ENCODE data around the gene LENG8. TPM values are rescaled to one million over a fixed set of nuclear protein-coding genes. Genes with fewer than 3 reads are reported as not detected.

The LENG8 gene
- total RNA-seq, 2 experiments from 2014 or later, result 610 to 639 TPM

DNA sequence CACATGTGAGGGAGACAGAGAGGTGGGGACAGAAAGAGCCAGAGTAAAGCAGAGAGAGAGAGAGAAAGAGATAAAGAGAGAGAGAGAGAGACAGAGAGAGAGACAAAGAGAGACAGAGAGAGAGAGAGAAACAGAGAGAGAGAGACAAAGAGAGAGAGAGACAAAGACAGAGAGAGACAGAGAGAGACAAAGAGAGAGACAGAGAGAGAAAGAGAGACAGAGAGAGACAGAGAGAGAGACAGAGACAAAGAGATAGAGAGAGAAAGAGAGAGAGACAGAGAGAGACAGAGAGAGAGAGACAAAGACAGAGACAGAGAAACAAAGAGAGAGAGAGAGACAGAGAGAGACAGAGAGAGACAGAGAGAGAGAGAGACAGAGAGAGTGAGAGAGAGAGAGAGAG, 38.0 kb upstream of the LENG8 start:
- H3K9me3 Mint-ChIP-seq, result no peaks in the 10 kb centered on the region
- CTCF ChIA-PET, result no interaction called here

DNA sequence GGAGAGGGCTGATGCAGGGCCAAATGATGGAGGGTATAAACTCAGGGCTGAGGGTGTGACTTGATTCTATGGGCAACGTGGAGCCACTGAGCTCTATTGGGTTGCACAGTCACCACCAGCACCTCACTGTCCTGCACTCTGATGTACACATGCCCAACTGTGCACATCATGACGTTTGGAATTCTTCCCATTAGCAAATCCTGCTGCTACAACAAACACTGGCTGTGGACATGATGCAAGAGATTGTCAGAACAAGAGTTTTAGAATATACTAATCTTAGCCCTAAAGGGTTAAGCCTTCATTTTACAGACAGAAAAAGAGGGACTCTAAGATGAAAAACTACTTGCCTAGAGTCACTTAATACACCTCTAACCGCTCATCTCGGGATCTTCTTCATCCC, 36.1 kb upstream of the LENG8 start:
- H3K36me3 Mint-ChIP-seq (ENCODE audit: low read depth), result no peaks in the 10 kb centered on the region
- peaks cover 13% of the 10 kb centered on the region for H3K4me1 Mint-ChIP-seq (ENCODE audit: low read depth)
- ATAC-seq (ENCODE audit: poor library complexity) (no peak), DNase-seq (no peak)
- Histone ChIP-seq H3K27me3 (ENCODE audit: control insufficient read depth in 1 of 2, insufficient read depth in 2 of 2, low read length in 2 of 2) (peaks cover 31 to 38% of the 10 kb centered on the region in 2 experiments), H3K9me3 (ENCODE audit: control insufficient read depth in 1 of 2, insufficient read depth in 1 of 2, low read length in 2 of 2) (peaks cover 0 to 20% of the 10 kb centered on the region in 2 experiments), H3K27ac (ENCODE audit: low read depth in 1 of 2, low read length in 2 of 2) (no peak overlapping the region), H3K4me3 (ENCODE audit: low read length) (no peak overlapping the region), H3K4me1 (ENCODE audit: insufficient read depth, low read length) (peaks cover 12% of the 10 kb centered on the region), H3K36me3 (ENCODE audit: insufficient read depth, low read length) (no peaks in the 10 kb centered on the region)
- H3K9me3 Mint-ChIP-seq, result no peaks in the 10 kb centered on the region
- peaks cover 38% of the 10 kb centered on the region for H3K27me3 Mint-ChIP-seq
- POLR2A ChIA-PET, result no interaction called here
- no peak overlapping the region for H3K4me3 Mint-ChIP-seq
- intact Hi-C loops (cut with DNase I, micrococcal nuclease), result no loop called here
- no peak overlapping the region for H3K27ac Mint-ChIP-seq
- CTCF ChIA-PET, result no interaction called here
- TF ChIP-seq, protein P1, sequence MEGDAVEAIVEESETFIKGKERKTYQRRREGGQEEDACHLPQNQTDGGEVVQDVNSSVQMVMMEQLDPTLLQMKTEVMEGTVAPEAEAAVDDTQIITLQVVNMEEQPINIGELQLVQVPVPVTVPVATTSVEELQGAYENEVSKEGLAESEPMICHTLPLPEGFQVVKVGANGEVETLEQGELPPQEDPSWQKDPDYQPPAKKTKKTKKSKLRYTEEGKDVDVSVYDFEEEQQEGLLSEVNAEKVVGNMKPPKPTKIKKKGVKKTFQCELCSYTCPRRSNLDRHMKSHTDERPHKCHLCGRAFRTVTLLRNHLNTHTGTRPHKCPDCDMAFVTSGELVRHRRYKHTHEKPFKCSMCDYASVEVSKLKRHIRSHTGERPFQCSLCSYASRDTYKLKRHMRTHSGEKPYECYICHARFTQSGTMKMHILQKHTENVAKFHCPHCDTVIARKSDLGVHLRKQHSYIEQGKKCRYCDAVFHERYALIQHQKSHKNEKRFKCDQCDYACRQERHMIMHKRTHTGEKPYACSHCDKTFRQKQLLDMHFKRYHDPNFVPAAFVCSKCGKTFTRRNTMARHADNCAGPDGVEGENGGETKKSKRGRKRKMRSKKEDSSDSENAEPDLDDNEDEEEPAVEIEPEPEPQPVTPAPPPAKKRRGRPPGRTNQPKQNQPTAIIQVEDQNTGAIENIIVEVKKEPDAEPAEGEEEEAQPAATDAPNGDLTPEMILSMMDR (IDR thresholded peaks at IDR 0.05), result no peak

More for the DNA sequence above, 38.0 kb upstream of the LENG8 start:
- Histone ChIP-seq H3K27me3 (ENCODE audit: control insufficient read depth in 1 of 2, insufficient read depth in 2 of 2, low read length in 2 of 2) (peaks cover 15 to 28% of the 10 kb centered on the region in 2 experiments), H3K9me3 (ENCODE audit: control insufficient read depth in 1 of 2, insufficient read depth in 1 of 2, low read length in 2 of 2) (peaks cover 0 to 11% of the 10 kb centered on the region in 2 experiments), H3K4me3 (ENCODE audit: low read length) (no peak overlapping the region), H3K4me1 (ENCODE audit: insufficient read depth, low read length) (peaks cover 7% of the 10 kb centered on the region), H3K36me3 (ENCODE audit: insufficient read depth, low read length) (no peaks in the 10 kb centered on the region), H3K27ac (ENCODE audit: low read depth in 1 of 2, low read length in 2 of 2) (no peak overlapping the region)
- Mint-ChIP-seq H3K27me3 (peaks cover 26% of the 10 kb centered on the region), H3K4me1 (ENCODE audit: low read depth) (peaks cover 3% of the 10 kb centered on the region), H3K27ac (no peak overlapping the region), H3K36me3 (ENCODE audit: low read depth) (no peaks in the 10 kb centered on the region), H3K4me3 (no peak overlapping the region)
- TF ChIP-seq, protein P1 (IDR thresholded peaks at IDR 0.05), result no peak
- ATAC-seq (ENCODE audit: poor library complexity) (no peak), DNase-seq (no peak)
- intact Hi-C loops (cut with DNase I, micrococcal nuclease), result no loop called here
- POLR2A ChIA-PET, result no interaction called here

DNA sequence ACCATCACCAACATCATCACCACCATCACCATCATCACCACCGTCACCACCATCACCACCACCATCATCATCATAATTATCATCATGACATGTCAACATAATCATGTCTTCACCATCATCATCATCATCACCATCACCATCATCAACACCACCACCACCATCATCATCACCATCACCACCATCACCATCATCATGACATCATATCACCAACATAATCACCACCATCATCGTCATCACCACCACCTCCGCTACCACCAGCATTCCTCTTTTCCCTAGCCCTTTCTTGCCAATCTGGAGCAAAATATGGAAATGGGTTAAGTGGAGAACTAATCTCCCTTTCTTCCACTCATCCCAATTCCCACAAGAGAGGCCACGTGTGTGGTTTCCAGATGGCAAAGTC, 34.8 kb upstream of the LENG8 start:
- H3K27ac ChIP-seq (ENCODE audit: low read depth in 1 of 2, low read length in 2 of 2), result no peak overlapping the region
- Mint-ChIP-seq H3K27me3 (peaks cover 45% of the 10 kb centered on the region), H3K4me1 (ENCODE audit: low read depth) (peaks cover 20% of the 10 kb centered on the region), H3K4me3 (no peak overlapping the region), H3K27ac (no peak overlapping the region), H3K9me3 (no peaks in the 10 kb centered on the region), H3K36me3 (ENCODE audit: low read depth) (no peaks in the 10 kb centered on the region)
- no peak overlapping the region for H3K4me3 ChIP-seq (ENCODE audit: low read length)
- ATAC-seq (ENCODE audit: poor library complexity) (no peak), DNase-seq (no peak)
- intact Hi-C loops (cut with DNase I, micrococcal nuclease), result no loop called here
- TF ChIP-seq, protein P1 (IDR thresholded peaks at IDR 0.05), result no peak
- no peaks in the 10 kb centered on the region for H3K36me3 ChIP-seq (ENCODE audit: insufficient read depth, low read length)
- H3K27me3 ChIP-seq (ENCODE audit: control insufficient read depth in 1 of 2, insufficient read depth in 2 of 2, low read length in 2 of 2), result peaks cover 41% of the 10 kb centered on the region in 2 experiments
- POLR2A ChIA-PET, result no interaction called here
- peaks cover 0 to 15% of the 10 kb centered on the region in 2 experiments for H3K9me3 ChIP-seq (ENCODE audit: control insufficient read depth in 1 of 2, insufficient read depth in 1 of 2, low read length in 2 of 2)
- peaks cover 21% of the 10 kb centered on the region for H3K4me1 ChIP-seq (ENCODE audit: insufficient read depth, low read length)
- CTCF ChIA-PET, result no interaction called here

Measured in CD4-positive, alpha-beta T cell (primary cell).